ENCODE results near the gene FIGNL1. TPM values are rescaled to one million over a fixed set of nuclear protein-coding genes. Genes with fewer than 3 reads are reported as not detected.

The FIGNL1 gene
- polyA plus RNA-seq, 1 experiment = 8.3 TPM

DNA sequence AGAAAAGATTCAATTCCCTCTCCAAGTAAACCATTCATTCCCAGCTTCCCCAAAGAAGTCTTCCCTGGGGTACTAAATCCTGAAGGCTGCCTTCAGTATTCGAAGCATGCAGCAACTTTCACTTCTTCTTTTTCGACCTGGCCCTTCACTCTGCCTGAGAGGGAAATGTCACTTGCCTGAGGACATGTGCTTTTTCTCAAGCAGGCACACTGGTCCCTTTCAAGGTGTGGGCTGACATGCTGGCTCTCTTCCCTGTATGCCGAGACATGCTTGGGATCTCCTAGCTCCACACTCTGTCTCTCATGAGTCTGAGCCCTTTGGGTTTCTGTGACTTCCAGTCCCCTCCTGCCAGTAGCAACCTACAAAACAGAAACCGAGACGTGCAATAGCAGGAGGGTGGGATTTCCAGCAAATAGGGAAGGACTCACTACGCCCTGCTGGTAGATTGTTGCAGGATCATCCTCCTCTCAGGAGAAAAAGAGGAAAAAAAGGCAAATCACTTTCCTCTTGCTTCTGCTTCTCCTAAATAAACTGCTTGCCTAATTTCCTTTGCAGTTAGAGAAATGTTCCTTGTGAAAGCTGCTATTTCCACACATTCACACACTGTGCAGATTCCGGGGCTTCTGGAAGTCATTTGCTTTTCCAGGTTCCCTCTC lies 33.5 kb downstream of the FIGNL1 start:
- TF ChIP-seq, protein P1, sequence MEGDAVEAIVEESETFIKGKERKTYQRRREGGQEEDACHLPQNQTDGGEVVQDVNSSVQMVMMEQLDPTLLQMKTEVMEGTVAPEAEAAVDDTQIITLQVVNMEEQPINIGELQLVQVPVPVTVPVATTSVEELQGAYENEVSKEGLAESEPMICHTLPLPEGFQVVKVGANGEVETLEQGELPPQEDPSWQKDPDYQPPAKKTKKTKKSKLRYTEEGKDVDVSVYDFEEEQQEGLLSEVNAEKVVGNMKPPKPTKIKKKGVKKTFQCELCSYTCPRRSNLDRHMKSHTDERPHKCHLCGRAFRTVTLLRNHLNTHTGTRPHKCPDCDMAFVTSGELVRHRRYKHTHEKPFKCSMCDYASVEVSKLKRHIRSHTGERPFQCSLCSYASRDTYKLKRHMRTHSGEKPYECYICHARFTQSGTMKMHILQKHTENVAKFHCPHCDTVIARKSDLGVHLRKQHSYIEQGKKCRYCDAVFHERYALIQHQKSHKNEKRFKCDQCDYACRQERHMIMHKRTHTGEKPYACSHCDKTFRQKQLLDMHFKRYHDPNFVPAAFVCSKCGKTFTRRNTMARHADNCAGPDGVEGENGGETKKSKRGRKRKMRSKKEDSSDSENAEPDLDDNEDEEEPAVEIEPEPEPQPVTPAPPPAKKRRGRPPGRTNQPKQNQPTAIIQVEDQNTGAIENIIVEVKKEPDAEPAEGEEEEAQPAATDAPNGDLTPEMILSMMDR (IDR thresholded peaks at IDR 0.05; ENCODE audit: insufficient read depth, low read depth, low read length) = no peak
- CTCF ChIA-PET = interaction anchor here (1.4 to 3.6 kb wide), 5 partner anchors 9 to 53 kb away, joined by 4 to 21 read pairs (median 6); no protein-coding TSS in a partner anchor

DNA sequence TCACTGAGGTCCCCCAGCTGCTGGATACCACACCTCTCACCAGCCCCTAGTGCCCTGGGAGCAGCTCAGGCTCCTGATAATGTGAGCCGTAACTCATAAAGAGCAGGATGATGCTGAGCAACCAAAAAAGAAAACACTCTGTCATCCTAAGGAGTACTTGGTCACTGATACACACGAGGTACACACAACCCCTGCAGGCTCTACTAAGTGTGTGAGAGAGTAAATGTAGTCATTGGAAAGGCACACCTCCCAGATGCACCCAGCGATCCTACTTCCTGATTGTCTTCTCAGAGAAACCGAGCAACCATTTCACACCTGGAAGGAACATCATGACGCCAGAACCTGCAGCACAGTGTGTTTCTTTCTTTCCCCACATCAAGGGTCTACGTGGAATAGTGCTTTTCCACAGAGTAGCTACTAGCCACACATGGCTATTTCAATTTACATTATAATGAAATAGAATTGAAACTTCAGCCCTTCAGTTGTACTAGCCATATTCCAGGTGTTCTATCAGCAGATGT lies 34.2 kb downstream of the FIGNL1 start:
- DNase-seq (ENCODE audit: low read depth) = no peak

More for the DNA sequence above, 33.5 kb downstream of the FIGNL1 start:
- Histone ChIP-seq H3K36me3 (ENCODE audit: control insufficient read depth, insufficient read depth, low read length) (no peaks in the 10 kb centered on the region), H3K4me3 (ENCODE audit: low read depth, low read length) (no peak overlapping the region), H3K27me3 (ENCODE audit: control insufficient read depth, insufficient read depth, low read length) (peaks cover 4% of the 10 kb centered on the region)
- no peak for DNase-seq (ENCODE audit: low read depth)
- POLR2A ChIA-PET = no interaction called here

DNA sequence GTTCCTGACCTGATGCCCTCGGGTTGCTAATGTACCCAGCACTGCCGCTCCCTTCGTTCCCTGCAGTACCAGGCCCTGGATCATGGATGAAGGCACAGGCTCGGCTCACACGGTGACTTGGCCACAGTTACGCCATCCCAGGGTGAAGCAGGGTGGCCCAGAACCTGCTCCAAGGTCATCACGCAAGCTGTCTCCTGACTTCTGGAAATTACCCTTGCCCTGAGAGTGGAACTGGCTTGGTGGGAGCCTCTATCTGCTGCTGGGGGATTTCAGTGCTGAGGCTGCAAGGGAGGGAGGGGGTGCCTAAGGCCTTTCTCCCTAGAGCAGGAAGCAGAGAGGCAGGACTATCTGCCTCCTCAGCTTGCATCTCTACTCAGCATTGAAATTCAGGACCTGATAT lies 36.6 kb downstream of the FIGNL1 start:
- ChIA-PET POLR2A (no interaction called here), CTCF (interaction anchor here (0.6 kb wide), 1 partner anchor 268 kb away, joined by 3 read pairs; no protein-coding TSS in a partner anchor)
- TF ChIP-seq, protein P1 (IDR thresholded peaks at IDR 0.05; ENCODE audit: insufficient read depth, low read depth, low read length) = no peak
- Histone ChIP-seq H3K27me3 (ENCODE audit: control insufficient read depth, insufficient read depth, low read length) (peaks cover 3% of the 10 kb centered on the region), H3K4me3 (ENCODE audit: low read depth, low read length) (no peak overlapping the region), H3K36me3 (ENCODE audit: control insufficient read depth, insufficient read depth, low read length) (no peaks in the 10 kb centered on the region)
- DNase-seq (ENCODE audit: low read depth) = no peak

More for the DNA sequence above, 34.2 kb downstream of the FIGNL1 start:
- POLR2A ChIA-PET = no interaction called here
- H3K27me3 ChIP-seq (ENCODE audit: control insufficient read depth, insufficient read depth, low read length) = peaks cover 4% of the 10 kb centered on the region
- no peak overlapping the region for H3K4me3 ChIP-seq (ENCODE audit: low read depth, low read length)
- TF ChIP-seq, protein P1 (IDR thresholded peaks at IDR 0.05; ENCODE audit: insufficient read depth, low read depth, low read length) = no peak
- no peaks in the 10 kb centered on the region for H3K36me3 ChIP-seq (ENCODE audit: control insufficient read depth, insufficient read depth, low read length)
- CTCF ChIA-PET = interaction anchor here (1.8 to 3.6 kb wide), 3 partner anchors 8 to 27 kb away, joined by 5 to 21 read pairs (median 7); no protein-coding TSS in a partner anchor

DNA sequence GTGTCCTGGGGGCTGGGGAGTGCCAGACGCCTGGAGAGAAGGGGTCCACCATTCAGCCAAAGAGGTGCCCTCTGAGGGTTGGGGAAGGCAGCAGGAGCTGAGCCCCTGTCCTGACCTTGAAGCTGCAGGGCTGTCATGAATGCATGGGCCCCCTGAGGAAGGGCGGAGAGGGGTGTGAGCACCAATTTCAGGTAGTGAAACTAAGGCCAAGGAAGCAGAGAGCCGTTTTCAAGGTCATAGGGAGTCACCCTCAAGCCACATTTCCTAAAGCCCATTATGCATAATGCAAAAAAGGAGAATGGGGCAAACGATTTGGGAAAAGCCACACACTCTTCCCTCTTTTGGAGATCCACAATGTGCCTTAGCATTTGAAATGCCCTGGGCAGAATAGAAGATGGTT lies 37.2 kb downstream of the FIGNL1 start:
- Histone ChIP-seq H3K4me3 (ENCODE audit: low read depth, low read length) (no peak overlapping the region), H3K27me3 (ENCODE audit: control insufficient read depth, insufficient read depth, low read length) (peaks cover 3% of the 10 kb centered on the region), H3K36me3 (ENCODE audit: control insufficient read depth, insufficient read depth, low read length) (no peaks in the 10 kb centered on the region)
- DNase-seq (ENCODE audit: low read depth) = no peak
- TF ChIP-seq, protein P1 (IDR thresholded peaks at IDR 0.05; ENCODE audit: insufficient read depth, low read depth, low read length) = no peak
- ChIA-PET CTCF (interaction anchor here (0.6 kb wide), 1 partner anchor 268 kb away, joined by 3 read pairs; no protein-coding TSS in a partner anchor), POLR2A (no interaction called here)

DNA sequence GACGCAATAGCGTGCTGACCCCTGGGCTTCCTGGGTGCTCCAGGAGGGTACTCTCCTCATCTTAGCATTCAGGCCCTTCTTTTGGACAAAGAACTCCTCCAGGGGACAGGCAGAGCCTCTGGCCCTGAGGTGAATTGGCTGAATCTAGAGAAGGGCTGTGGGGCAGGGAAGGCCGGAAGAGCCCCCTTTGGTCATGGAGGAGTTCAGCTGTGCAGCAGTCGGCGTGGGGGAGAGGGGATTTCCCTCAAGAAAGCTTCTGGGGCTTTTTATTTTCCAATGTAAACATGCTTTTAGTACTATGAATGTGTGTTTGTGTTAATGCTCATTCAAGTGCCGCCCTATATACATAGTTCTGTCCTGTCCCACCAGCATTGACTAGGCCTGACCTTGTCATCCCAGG lies 38.8 kb downstream of the FIGNL1 start:
- ChIA-PET POLR2A (no interaction called here), CTCF (interaction anchor here (0.9 kb wide), 1 partner anchor 57 kb away, joined by 3 read pairs; no protein-coding TSS in a partner anchor)
- H3K4me3 ChIP-seq (ENCODE audit: low read depth, low read length) = no peak overlapping the region

More for the DNA sequence above, 38.8 kb downstream of the FIGNL1 start:
- TF ChIP-seq, protein P1 (IDR thresholded peaks at IDR 0.05; ENCODE audit: insufficient read depth, low read depth, low read length) = no peak
- DNase-seq (ENCODE audit: low read depth) = no peak
- Histone ChIP-seq H3K27me3 (ENCODE audit: control insufficient read depth, insufficient read depth, low read length) (peaks cover 4% of the 10 kb centered on the region), H3K36me3 (ENCODE audit: control insufficient read depth, insufficient read depth, low read length) (no peaks in the 10 kb centered on the region)
